Transverse colon (tissue), 4 donors: Measurements from ENCODE around the gene TANGO2. TPM values are rescaled to one million over a fixed set of nuclear protein-coding genes. Genes with fewer than 3 reads are reported as not detected.

Experiments used
- DNase-seq: peaks from one replicate; pipeline ENCODE4 v3.0.0-alpha.2; 2019
- H3K27ac ChIP-seq, 4 donors: fragments of 200-600 bp; sonication (generic); 2 replicates each; pipeline ENCODE4 v1.5.1; 2016 to 2018; ENCODE audit warnings: inconsistent platforms in 4 of 4
- H3K27me3 ChIP-seq: fragments of 200-600 bp; sonication (generic); 2 replicates; pipeline ENCODE4 v1.5.1; 2017; ENCODE audit warnings: inconsistent platforms
- H3K36me3 ChIP-seq, 4 donors: fragments of 200-600 bp; sonication (generic); 2 replicates each; pipeline ENCODE4 v1.5.1; 2017 to 2019; ENCODE audit warnings: inconsistent platforms in 4 of 4
- H3K4me1 ChIP-seq, 4 donors: fragments of 200-600 bp; sonication (generic); 2 replicates each; pipeline ENCODE4 v1.5.1; 2017 to 2020; ENCODE audit warnings: inconsistent platforms in 4 of 4
- H3K4me3 ChIP-seq, 4 donors: fragments of 200-600 bp; sonication (generic); 1 replicate in 1 of 4; 2 replicates in 3 of 4; pipeline versions ENCODE4 v1.5.1 to v1.6.1; 2017 to 2019; ENCODE audit warnings: inconsistent platforms in 4 of 4
- H3K9me3 ChIP-seq, 2 donors: fragments of 200-600 bp; sonication (generic); 2 replicates each; pipeline ENCODE4 v1.5.1; 2017 to 2019; ENCODE audit warnings: inconsistent platforms in 2 of 2
- EP300 ChIP-seq: sonication (generic); formaldehyde crosslinking; IDR thresholded peaks from one replicate; pipeline ENCODE4 v1.6.1; 2017; ENCODE audit warnings: antibody characterized with exemption, low read depth
- POLR2A ChIP-seq: fragments of 450-650 bp; IDR thresholded peaks from one replicate; pipeline ENCODE4 v1.6.1; 2016; ENCODE audit warnings: antibody characterized with exemption, mild to moderate bottlenecking, moderate library complexity
- POLR2AphosphoS5 ChIP-seq, 3 donors: sonication (generic); formaldehyde crosslinking; IDR thresholded peaks; one replicate each; pipeline ENCODE4 v1.6.1; 2016; ENCODE audit warnings: antibody characterized with exemption in 3 of 3
- WGBS, 2 donors: methylation state at CpG; one replicate each; pipeline ENCODE4 v1.1.5; 2018; ENCODE audit warnings: low coverage in 1 of 2; 5-methylcytosine and 5-hydroxymethylcytosine counted together
- in situ Hi-C, 4 donors: fragments of 200-750 bp; cut with MboI; loops; one replicate each; pipeline versions ENCODE4 v1.15.0 to v1.15.1; 2017; ENCODE audit warnings: low sequenced_read_pairs in 3 of 4, low pct_ligation_motif_present in 1 of 4, low pct_unique_long_range_greater_than_20kb in 1 of 4
- intact Hi-C: fragments of 100-400 bp; cut with DNase I; formaldehyde crosslinking; loops from one replicate; pipeline ENCODE4 v1.15.1; 2023; ENCODE audit warnings: low total_unique reads
- total RNA-seq, 4 donors: library from RNA; depleted of rRNA; stranded (reverse); fragments of >200 nt; gene quantifications; one replicate each; pipeline ENCODE4 v1.1.0, GENCODE V29; 2016
- TF ChIP-seq, protein P1 (sequence below), 5 experiments: fragments of 200-600 bp in 3 of 5; fragments of 450-650 bp in 2 of 5; sonication (generic) in 3 of 5; IDR thresholded peaks; 1 replicate in 2 of 5; 2 replicates in 3 of 5; pipeline ENCODE4 v1.5.1; 2016 to 2017; ENCODE audit warnings: antibody characterized with exemption in 5 of 5, inconsistent platforms in 3 of 5, mild to moderate bottlenecking in 2 of 5, moderate library complexity in 1 of 5

The TANGO2 gene
- total RNA-seq, 4 donors from 2014 or later, result 32.9 to 101 (median 50.6) TPM

GRCh38 chr22:20108757-20109230 is 87.9 kb downstream of the TANGO2 start:
- in situ Hi-C loops, result no loop called here
- H3K36me3 ChIP-seq, result peaks cover 0 to 26% (median 13%) of the 10 kb centered on the region in 4 donors
- no peak for DNase-seq

DNA sequence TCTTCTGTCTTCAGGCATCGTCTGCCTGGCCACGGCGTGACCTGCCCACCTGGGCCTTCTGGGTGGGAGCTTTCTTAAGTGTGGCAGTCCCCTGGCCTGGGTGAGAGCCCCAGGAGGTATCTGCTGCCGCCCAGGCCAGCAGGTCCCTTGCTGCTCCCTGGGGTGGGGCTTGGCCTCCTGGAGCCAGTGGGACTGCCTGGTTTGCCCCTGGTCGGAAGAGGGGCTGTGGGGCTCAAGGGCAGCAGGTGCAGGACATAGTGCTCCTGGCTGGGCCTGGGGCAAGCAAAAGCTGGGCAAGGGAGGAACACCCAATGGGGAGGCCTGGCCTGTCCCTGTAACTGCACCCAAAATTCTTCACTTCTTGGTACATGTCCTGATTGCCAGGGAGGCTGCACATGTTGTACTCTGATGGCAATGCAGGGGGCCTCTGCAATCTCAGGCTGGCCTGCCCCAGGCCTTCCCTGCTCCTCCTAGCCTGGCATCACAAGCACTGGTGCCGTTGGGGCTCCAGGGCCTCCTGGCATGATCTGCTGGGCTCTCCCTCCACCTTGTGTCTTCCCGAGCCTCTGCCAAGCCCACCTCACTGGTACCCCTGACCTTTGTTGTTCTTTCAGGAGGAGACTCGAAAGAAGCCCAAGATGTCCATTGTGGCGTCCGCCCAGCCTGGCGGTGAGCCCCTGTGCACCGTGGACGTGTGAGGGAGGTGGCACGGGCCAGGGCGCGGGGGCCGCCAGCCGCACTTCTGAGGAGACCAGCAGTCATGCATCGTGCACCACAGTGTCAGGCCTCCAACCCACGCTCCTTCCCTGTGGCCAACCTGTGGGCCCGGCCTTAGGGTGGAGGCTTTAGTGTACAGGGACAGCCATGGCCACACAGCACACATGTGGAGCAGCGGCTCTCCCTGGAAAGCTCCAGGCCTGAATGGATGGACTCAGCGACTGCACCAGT is 88.8 kb downstream of the TANGO2 start:
- no peak for TF ChIP-seq POLR2A
- TF ChIP-seq, protein P1, sequence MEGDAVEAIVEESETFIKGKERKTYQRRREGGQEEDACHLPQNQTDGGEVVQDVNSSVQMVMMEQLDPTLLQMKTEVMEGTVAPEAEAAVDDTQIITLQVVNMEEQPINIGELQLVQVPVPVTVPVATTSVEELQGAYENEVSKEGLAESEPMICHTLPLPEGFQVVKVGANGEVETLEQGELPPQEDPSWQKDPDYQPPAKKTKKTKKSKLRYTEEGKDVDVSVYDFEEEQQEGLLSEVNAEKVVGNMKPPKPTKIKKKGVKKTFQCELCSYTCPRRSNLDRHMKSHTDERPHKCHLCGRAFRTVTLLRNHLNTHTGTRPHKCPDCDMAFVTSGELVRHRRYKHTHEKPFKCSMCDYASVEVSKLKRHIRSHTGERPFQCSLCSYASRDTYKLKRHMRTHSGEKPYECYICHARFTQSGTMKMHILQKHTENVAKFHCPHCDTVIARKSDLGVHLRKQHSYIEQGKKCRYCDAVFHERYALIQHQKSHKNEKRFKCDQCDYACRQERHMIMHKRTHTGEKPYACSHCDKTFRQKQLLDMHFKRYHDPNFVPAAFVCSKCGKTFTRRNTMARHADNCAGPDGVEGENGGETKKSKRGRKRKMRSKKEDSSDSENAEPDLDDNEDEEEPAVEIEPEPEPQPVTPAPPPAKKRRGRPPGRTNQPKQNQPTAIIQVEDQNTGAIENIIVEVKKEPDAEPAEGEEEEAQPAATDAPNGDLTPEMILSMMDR (IDR thresholded peaks at IDR 0.05), result no peak
- TF ChIP-seq EP300, result no peak
- no peak for TF ChIP-seq POLR2AphosphoS5 (IDR thresholded peaks at IDR 0.05)
- Histone ChIP-seq H3K27me3 (no peaks in the 10 kb centered on the region), H3K9me3 (no peaks in the 10 kb centered on the region), H3K36me3 (peaks cover 0 to 25% (median 12%) of the 10 kb centered on the region in 4 donors), H3K4me1 (no peaks in the 10 kb centered on the region), H3K27ac (no peak overlapping the region), H3K4me3 (no peak overlapping the region)
- no peak for DNase-seq
- intact Hi-C loops, result no loop called here
- in situ Hi-C loops, result no loop called here
- 86% methylated on average over 21 of the region's 23 CpGs; no CpG with 5 or more reads in 1 of the 2 donors for WGBS, 2 donors

More at GRCh38 chr22:20108757-20109230, 87.9 kb downstream of the TANGO2 start:
- H3K4me3 ChIP-seq, result no peak overlapping the region
- TF ChIP-seq, protein P1 (IDR thresholded peaks at IDR 0.05), result no peak
- TF ChIP-seq POLR2A (no peak), POLR2AphosphoS5 (IDR thresholded peaks at IDR 0.05) (no peak), EP300 (no peak)
- no peak overlapping the region for H3K27ac ChIP-seq
- intact Hi-C loops, result no loop called here
- H3K9me3 ChIP-seq, result no peaks in the 10 kb centered on the region
- no peaks in the 10 kb centered on the region for H3K4me1 ChIP-seq
- no peaks in the 10 kb centered on the region for H3K27me3 ChIP-seq
- WGBS, 2 donors, result 88 to 91% methylated on average over 8 to 10 of the region's 12 CpGs

DNA sequence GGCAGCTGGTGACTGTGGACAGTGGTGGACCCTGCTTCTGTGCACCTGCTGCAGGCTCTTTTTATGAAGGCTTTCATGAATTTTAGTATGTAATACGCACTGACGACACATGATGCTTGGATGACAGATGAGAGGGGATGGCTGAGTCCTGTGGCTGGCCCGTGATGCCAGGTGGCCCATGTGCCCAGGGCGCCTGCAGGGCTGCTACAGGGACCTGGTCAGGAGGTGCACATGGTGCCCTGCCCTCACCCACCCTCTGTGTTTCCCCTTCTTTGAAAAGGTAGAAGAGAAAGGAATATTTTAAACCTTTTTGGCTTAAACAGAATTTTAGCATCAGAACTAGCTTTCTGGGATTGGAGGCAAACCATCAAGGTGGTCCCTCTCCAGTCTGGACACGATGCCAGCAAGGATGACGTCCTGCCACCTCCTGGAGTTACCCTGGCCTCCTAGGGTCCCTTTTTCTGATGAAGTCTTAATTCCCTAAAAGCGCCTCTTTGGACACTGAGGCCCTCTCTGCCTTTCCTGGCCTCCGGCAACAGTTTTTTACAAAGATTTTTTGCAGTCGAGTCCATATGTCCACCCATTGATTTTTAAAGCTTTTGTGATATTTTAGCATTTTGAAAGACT is 89.6 kb downstream of the TANGO2 start:
- DNase-seq, result no peak
- no peak overlapping the region for H3K27ac ChIP-seq
- H3K9me3 ChIP-seq, result no peaks in the 10 kb centered on the region
- peaks cover 0 to 20% (median 10%) of the 10 kb centered on the region in 4 donors for H3K36me3 ChIP-seq
- H3K27me3 ChIP-seq, result no peaks in the 10 kb centered on the region
- peaks cover 0 to 1% (median under 1%) of the 10 kb centered on the region in 4 donors for H3K4me1 ChIP-seq
- 85 to 100% methylated on average over 4 to 9 of the region's 9 CpGs for WGBS, 2 donors
- in situ Hi-C loops, result no loop called here
- TF ChIP-seq, protein P1 (IDR thresholded peaks at IDR 0.05), result no peak
- TF ChIP-seq POLR2AphosphoS5 (IDR thresholded peaks at IDR 0.05) (no peak), EP300 (no peak), POLR2A (no peak)
- no peak overlapping the region for H3K4me3 ChIP-seq
- intact Hi-C loops, result no loop called here
